Lower leg skin (tissue), 3 donors: ENCODE results near the gene PAH.

Experiments used
- POLR2A ChIP-seq, 2 donors: fragments of 450-650 bp; IDR thresholded peaks; one replicate each; pipeline ENCODE4 v1.6.1; 2016 to 2017; ENCODE audit warnings: antibody characterized with exemption in 2 of 2, mild to moderate bottlenecking in 1 of 2, moderate library complexity in 1 of 2
- TF ChIP-seq, protein P1 (sequence below), 3 donors: fragments of 450-650 bp; IDR thresholded peaks; one replicate each; pipeline ENCODE4 v1.5.1; 2016; ENCODE audit warnings: antibody characterized with exemption in 3 of 3, mild to moderate bottlenecking in 3 of 3, moderate library complexity in 2 of 3

DNA sequence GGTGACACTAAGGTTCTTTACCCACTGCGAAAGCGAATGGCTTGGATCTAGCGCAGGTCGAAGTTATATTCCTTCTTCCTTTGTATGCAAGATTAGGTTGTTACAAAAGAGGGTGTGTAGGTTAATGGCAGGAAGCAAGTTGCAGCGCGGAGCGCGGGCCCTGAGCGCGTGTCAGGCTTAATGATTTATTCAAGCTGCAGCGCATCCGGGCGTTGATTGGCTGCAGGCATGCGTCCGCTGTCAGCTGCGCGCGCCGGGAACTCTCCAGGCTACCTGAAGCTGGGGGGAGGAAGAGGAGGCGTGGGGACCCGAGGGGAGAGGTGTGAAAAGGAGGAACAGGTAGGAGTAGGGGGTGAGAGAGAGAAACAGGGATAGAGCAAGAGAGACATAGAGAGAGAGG lies 47.8 kb upstream of the PAH start:
- TF ChIP-seq, protein P1, sequence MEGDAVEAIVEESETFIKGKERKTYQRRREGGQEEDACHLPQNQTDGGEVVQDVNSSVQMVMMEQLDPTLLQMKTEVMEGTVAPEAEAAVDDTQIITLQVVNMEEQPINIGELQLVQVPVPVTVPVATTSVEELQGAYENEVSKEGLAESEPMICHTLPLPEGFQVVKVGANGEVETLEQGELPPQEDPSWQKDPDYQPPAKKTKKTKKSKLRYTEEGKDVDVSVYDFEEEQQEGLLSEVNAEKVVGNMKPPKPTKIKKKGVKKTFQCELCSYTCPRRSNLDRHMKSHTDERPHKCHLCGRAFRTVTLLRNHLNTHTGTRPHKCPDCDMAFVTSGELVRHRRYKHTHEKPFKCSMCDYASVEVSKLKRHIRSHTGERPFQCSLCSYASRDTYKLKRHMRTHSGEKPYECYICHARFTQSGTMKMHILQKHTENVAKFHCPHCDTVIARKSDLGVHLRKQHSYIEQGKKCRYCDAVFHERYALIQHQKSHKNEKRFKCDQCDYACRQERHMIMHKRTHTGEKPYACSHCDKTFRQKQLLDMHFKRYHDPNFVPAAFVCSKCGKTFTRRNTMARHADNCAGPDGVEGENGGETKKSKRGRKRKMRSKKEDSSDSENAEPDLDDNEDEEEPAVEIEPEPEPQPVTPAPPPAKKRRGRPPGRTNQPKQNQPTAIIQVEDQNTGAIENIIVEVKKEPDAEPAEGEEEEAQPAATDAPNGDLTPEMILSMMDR (IDR thresholded peaks at IDR 0.05): no peak
- no peak for TF ChIP-seq POLR2A (IDR thresholded peaks at IDR 0.05)
